Activated CD8-positive, alpha-beta T cell treated with anti-CD3 and anti-CD28 coated beads, Interleukin-2, amount 10 ng/mL, durations not matched to agents 7 days and 5 days (primary cell): Measurements from ENCODE around the gene BTNL2. TPM values are rescaled to one million over a fixed set of nuclear protein-coding genes. Genes with fewer than 3 reads are reported as not detected.
"Not testable (repeated sequence)": the region's sequence is repeated elsewhere in the genome, so short reads cannot be mapped to it uniquely, and the experiment has no call there.

ENCODE experiments used
- ATAC-seq: fragments of 150-1000 bp; cut with Tn5 transposase; one replicate; pipeline ENCODE4 v1.10.0; 2021; ENCODE audit warnings: moderate library complexity
- CTCF ChIA-PET: fragments of 350-600 bp; sonication (Branson Sonifier 250); formaldehyde crosslinking; loops from one replicate; lab custom pipeline; 2021; ENCODE audit warnings: antibody characterized with exemption; lab: Charles Lee
- POLR2A ChIA-PET: fragments of 350-600 bp; sonication (Branson Sonifier 250); formaldehyde crosslinking; loops from one replicate; lab custom pipeline; 2021; ENCODE audit warnings: antibody characterized with exemption; lab: Charles Lee
- DNase-seq: peaks from one replicate; pipeline ENCODE4 v3.0.0-alpha.2; 2020
- H3K27ac Mint-ChIP-seq: one replicate; pipeline ENCODE4 v1.8.0; 2021; ENCODE audit warnings: mild to moderate bottlenecking, mixed read lengths
- H3K27me3 Mint-ChIP-seq: one replicate; pipeline ENCODE4 v1.8.0; 2021; ENCODE audit warnings: low read depth, mixed read lengths
- H3K36me3 Mint-ChIP-seq: one replicate; pipeline ENCODE4 v1.8.0; 2021; ENCODE audit warnings: low read depth, mixed read lengths
- H3K4me1 Mint-ChIP-seq: one replicate; pipeline ENCODE4 v1.8.0; 2021; ENCODE audit warnings: low read depth, mixed read lengths
- H3K4me3 Mint-ChIP-seq: one replicate; pipeline ENCODE4 v1.8.0; 2021; ENCODE audit warnings: mild to moderate bottlenecking, mixed read lengths
- H3K9me3 Mint-ChIP-seq: one replicate; pipeline ENCODE4 v1.8.0; 2022; ENCODE audit warnings: mixed read lengths; ENCODE audit not compliant: insufficient read depth
- total RNA-seq, 2 experiments: library from RNA; stranded (reverse); gene quantifications; one replicate each; pipeline ENCODE4 v1.2.3, GENCODE V29; 2021

Gene BTNL2
- total RNA-seq, 2 experiments from 2014 or later, result not detected

DNA sequence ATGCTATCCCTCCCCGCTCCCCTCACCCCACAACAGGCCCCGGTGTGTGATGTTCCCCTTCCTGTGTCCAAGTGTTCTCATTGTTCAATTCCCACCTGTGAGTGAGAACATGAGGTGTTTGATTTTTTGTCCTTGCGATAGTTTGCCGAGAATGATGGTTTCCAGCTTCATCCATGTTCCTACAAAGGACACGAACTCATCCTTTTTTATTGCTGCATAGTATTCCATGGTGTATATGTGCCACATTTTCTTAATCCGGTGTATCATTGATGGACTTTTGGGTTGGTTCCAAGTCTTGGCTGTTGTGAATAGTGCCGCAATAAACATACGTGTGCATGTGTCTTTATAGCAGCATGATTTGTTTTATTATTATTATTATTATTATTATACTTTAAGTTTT lies 48.4 kb downstream of the BTNL2 start:
- DNase-seq, H3K4me3 Mint-ChIP-seq, H3K9me3 Mint-ChIP-seq, H3K36me3 Mint-ChIP-seq, H3K4me1 Mint-ChIP-seq, H3K27ac Mint-ChIP-seq, CTCF ChIA-PET, ATAC-seq, POLR2A ChIA-PET: not testable (repeated sequence)
- peaks cover 26% of the 10 kb centered on the region for H3K27me3 Mint-ChIP-seq

DNA sequence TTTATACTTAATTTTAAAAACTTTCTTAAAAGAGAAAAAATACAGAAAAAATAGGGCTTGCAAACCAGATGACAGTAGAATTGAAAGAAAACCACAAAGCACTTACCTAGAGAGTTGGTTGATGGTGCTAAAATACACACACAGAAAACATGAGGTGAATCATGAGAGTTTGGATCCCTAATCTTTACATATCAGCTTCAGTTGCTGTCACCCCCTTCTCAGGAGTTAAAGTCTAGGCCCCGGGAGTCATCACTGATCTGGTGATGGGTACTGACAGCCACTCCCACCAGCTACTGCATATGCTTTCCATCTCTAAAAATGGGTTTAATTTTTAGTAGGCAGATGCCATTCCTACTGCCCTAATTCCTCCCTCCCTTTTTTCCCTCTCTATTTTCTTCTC lies 52.0 kb downstream of the BTNL2 start:
- H3K4me3 Mint-ChIP-seq, result no peak overlapping the region
- H3K27me3 Mint-ChIP-seq, result peaks cover 18% of the 10 kb centered on the region
- no peaks in the 10 kb centered on the region for H3K9me3 Mint-ChIP-seq
- ChIA-PET CTCF (no interaction called here), POLR2A (no interaction called here)
- no peaks in the 10 kb centered on the region for H3K4me1 Mint-ChIP-seq
- no peak for ATAC-seq
- H3K36me3 Mint-ChIP-seq, result no peaks in the 10 kb centered on the region
- H3K27ac Mint-ChIP-seq, result no peak overlapping the region
- no peak for DNase-seq

DNA sequence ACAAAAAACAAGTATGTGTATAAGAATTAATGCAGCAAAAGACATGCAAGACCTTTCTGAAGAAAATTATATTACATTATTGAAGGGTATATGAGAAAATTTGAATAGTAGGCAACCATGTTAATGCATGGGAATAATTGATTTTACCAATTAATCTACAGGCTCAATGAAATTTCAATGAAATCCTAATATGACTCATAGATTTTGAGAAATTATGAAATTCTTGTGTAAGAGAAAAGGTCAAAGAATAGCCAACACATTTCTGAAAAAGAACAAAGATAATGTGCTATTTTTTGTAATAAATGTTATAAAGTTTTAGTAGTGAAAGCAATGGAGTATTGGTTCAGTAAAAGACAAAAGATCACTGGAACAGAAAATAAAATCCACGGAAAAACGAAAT lies 53.6 kb downstream of the BTNL2 start:
- CTCF ChIA-PET, result no interaction called here
- no peak for ATAC-seq
- H3K9me3 Mint-ChIP-seq, result no peaks in the 10 kb centered on the region
- H3K27ac Mint-ChIP-seq, result no peak overlapping the region
- H3K4me3 Mint-ChIP-seq, result no peak overlapping the region
- no peaks in the 10 kb centered on the region for H3K4me1 Mint-ChIP-seq
- peaks cover 24% of the 10 kb centered on the region for H3K27me3 Mint-ChIP-seq
- DNase-seq, result no peak
- POLR2A ChIA-PET, result no interaction called here
- H3K36me3 Mint-ChIP-seq, result no peaks in the 10 kb centered on the region

Other genes with a start within 250 kb of the BTNL2 start
- gene EGFL8, start 242.6 kb downstream of the BTNL2 start, total RNA-seq, result 10 to 100 TPM in 1 of 2 experiments, 1 to 10 TPM in 1; 9.8 to 12.2 TPM
- 10 to 100 TPM; 40.4 to 46.6 TPM for gene AGPAT1, start 231.1 kb downstream of the BTNL2 start, total RNA-seq
- gene RNF5, start 228.8 kb downstream of the BTNL2 start, total RNA-seq, result 10 to 100 TPM; 40.4 to 43.3 TPM
- 10 to 100 TPM; 27.8 to 29.9 TPM for gene AGER, start 222.9 kb downstream of the BTNL2 start, total RNA-seq
- gene PBX2, start 217.0 kb downstream of the BTNL2 start, total RNA-seq, result 10 to 100 TPM; 60.5 to 68.5 TPM
- gene GPSM3, start 214.5 kb downstream of the BTNL2 start, total RNA-seq, result 100 to 1,000 TPM; 216 to 223 TPM
- gene NOTCH4, start 183.1 kb downstream of the BTNL2 start, total RNA-seq, result under 1 TPM; 0.44 to 0.55 TPM
- not detected for gene TSBP1, start 35.3 kb downstream of the BTNL2 start, total RNA-seq
- 10 to 100 TPM; 30.9 to 31.3 TPM for gene HLA-DRA, start 32.7 kb upstream of the BTNL2 start, total RNA-seq
- 10 to 100 TPM; 15.0 to 16.9 TPM for gene HLA-DRB5, start 123.1 kb upstream of the BTNL2 start, total RNA-seq
- 10 to 100 TPM; 46.0 to 50.7 TPM for gene HLA-DRB1, start 182.7 kb upstream of the BTNL2 start, total RNA-seq
- 1 to 10 TPM; 2.7 to 3.4 TPM for gene HLA-DQA1, start 230.2 kb upstream of the BTNL2 start, total RNA-seq